NOMO-1 treated with DMSO at 0.1 percent for 48 hours (cell line): ENCODE data around the gene CENPF.
"Not testable (repeated sequence)": the region's sequence is repeated elsewhere in the genome, so short reads cannot be mapped to it uniquely, and the experiment has no call there.

Experiments
- DNase-seq: peaks from one replicate; lab custom pipeline; 2025; ENCODE audit not compliant: unreplicated experiment; lab: John Stamatoyannopoulos, UW

Gene CENPF

GRCh38 chr1:214602764-214603657 is at the start of gene CENPF:
Gene CENPF (plus strand): TSS chr1:214603195. CDS start chr1:214613755, 10,560 bp downstream.
- DNase-seq: peak; percentile 99

GRCh38 chr1:214557952-214558735 is 44.9 kb upstream of the CENPF start:
- peak; percentile 43 for DNase-seq

GRCh38 chr1:214563881-214564280 is 39.1 kb upstream of the CENPF start:
- DNase-seq: no peak

GRCh38 chr1:214565310-214565709 is 37.7 kb upstream of the CENPF start:
- DNase-seq: no peak

- no peak for DNase-seq
Measured at GRCh38 chr1:214566158-214567104, 36.6 kb upstream of the CENPF start.

- no peak for DNase-seq
Measured at GRCh38 chr1:214567481-214567980, 35.5 kb upstream of the CENPF start.

GRCh38 chr1:214568328-214568727 is 34.7 kb upstream of the CENPF start:
- DNase-seq: no peak

GRCh38 chr1:214569357-214570004 is 33.5 kb upstream of the CENPF start:
- no peak for DNase-seq

- no peak for DNase-seq
Measured at GRCh38 chr1:214570442-214570841, 32.6 kb upstream of the CENPF start.

GRCh38 chr1:214571281-214571680 is 31.7 kb upstream of the CENPF start:
- DNase-seq: no peak

GRCh38 chr1:214573386-214574318 is 29.3 kb upstream of the CENPF start:
- DNase-seq: no peak

GRCh38 chr1:214574598-214575411 is 28.2 kb upstream of the CENPF start:
- DNase-seq: no peak

- DNase-seq: not testable (repeated sequence)
Measured at GRCh38 chr1:214576120-214576519, 26.9 kb upstream of the CENPF start.

- DNase-seq: peak; percentile 75
Measured at GRCh38 chr1:214579183-214579582, 23.8 kb upstream of the CENPF start.

- no peak for DNase-seq
Measured at GRCh38 chr1:214581785-214582184, 21.2 kb upstream of the CENPF start.

- DNase-seq: no peak
Measured at GRCh38 chr1:214582289-214582891, 20.6 kb upstream of the CENPF start.

GRCh38 chr1:214583113-214583512 is 19.9 kb upstream of the CENPF start:
- DNase-seq: no peak
